Measurements from ENCODE around the gene TXLNB.

GRCh38 chr6:139282684-139283083, 9.1 kb downstream of the TXLNB start:
- TF ChIP-seq, protein P1, sequence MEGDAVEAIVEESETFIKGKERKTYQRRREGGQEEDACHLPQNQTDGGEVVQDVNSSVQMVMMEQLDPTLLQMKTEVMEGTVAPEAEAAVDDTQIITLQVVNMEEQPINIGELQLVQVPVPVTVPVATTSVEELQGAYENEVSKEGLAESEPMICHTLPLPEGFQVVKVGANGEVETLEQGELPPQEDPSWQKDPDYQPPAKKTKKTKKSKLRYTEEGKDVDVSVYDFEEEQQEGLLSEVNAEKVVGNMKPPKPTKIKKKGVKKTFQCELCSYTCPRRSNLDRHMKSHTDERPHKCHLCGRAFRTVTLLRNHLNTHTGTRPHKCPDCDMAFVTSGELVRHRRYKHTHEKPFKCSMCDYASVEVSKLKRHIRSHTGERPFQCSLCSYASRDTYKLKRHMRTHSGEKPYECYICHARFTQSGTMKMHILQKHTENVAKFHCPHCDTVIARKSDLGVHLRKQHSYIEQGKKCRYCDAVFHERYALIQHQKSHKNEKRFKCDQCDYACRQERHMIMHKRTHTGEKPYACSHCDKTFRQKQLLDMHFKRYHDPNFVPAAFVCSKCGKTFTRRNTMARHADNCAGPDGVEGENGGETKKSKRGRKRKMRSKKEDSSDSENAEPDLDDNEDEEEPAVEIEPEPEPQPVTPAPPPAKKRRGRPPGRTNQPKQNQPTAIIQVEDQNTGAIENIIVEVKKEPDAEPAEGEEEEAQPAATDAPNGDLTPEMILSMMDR (IDR thresholded peaks at IDR 0.05) = no peak
- no peak for TF ChIP-seq EZH2 (IDR thresholded peaks at IDR 0.05; ENCODE audit: borderline replicate concordance, insufficient read depth, low read depth, low read length, poor library complexity, severe bottlenecking)

All from B cell (primary cell).